ENCODE data around the gene ZNF22. TPM values are rescaled to one million over a fixed set of nuclear protein-coding genes. Genes with fewer than 3 reads are reported as not detected.

Gene ZNF22
- total RNA-seq, 1 experiment from 2014 or later, result 36.9 TPM

DNA sequence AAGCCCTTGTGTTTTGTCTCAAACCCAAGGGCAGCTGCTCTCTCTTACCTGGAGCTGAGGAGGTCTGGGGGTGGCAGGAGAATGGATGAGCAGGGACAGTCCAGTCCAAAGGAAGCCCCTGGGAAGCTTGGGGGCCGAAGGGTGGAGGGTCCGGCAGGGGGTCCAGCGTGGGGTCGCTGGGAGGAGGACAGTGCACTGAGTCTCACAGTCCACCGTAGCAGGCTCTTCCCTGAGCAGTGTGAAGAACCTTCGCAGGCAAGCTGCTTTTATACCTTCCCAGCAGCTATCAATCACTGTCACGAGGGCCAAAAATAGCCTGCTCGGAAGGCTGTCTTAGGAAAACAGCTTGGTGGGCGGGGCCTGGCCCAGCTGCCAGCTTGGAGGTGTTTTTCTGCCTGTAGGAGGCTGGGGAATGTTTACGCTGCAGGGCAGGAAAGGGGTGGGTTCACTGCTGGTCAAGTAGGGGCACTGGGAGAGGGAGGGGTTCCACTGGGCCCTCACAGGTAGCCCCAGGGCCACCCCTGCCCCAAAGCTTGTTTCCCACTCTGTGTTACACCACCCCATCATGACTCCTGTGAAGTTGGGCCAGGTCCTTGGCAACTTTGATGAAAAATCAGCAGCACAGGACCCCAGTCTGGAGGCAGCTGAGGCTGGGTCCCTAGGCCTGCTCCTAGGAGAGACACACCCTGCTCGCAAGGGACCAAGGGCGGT is 22.0 kb upstream of the ZNF22 start, which contains the start of gene DEPP1:
TSS of gene DEPP1 (minus strand) at position 240 of the 711 bp plus-strand sequence. CDS start 779 bp downstream, outside the sequence.
- Histone ChIP-seq H2BK15ac (ENCODE audit: low read depth, low read length) (no peak within 1 kb of the TSS), H2BK12ac (ENCODE audit: insufficient read length, low read depth, low read length) (no peak within 1 kb of the TSS), H2AFZ (ENCODE audit: low read length) (no peak within 1 kb of the TSS), H3K9ac (ENCODE audit: extremely low read depth, insufficient read length, low read length) (no peak within 1 kb of the TSS), H3K4me2 (ENCODE audit: insufficient read depth, insufficient read length, low read length) (no peak within 1 kb of the TSS), H3K23ac (ENCODE audit: insufficient read length, low read depth, low read length) (no peak within 1 kb of the TSS), H3K18ac (ENCODE audit: insufficient read length, low read depth, low read length) (peak within 1 kb of the TSS; percentile 21), H3K79me2 (ENCODE audit: insufficient read depth, low read length) (no peaks in the 10 kb centered on the region), H3K14ac (ENCODE audit: insufficient read depth, low read length) (peak within 1 kb of the TSS; percentile 34; the same call in 1 of the 2 replicates), H2BK20ac (ENCODE audit: low read depth, low read length, poor library complexity, severe bottlenecking) (no peak within 1 kb of the TSS), H3K4me1 (ENCODE audit: insufficient read depth, low read length) (peaks cover 12% of the 10 kb centered on the region), H3K27me3 (ENCODE audit: insufficient read depth, low read length) (no peaks in the 10 kb centered on the region), H3K79me1 (ENCODE audit: insufficient read depth, low read depth, low read length, poor library complexity, severe bottlenecking) (no peaks in the 10 kb centered on the region), H3K4ac (ENCODE audit: low read depth, low read length) (no peak within 1 kb of the TSS), H2BK5ac (ENCODE audit: insufficient read length, low read length) (no peak within 1 kb of the TSS), H2AK5ac (ENCODE audit: insufficient read length, low read length) (no peak within 1 kb of the TSS), H2BK120ac (ENCODE audit: low read depth, low read length, poor library complexity, severe bottlenecking) (no peak within 1 kb of the TSS), H3K56ac (ENCODE audit: insufficient read length, low read depth, low read length) (no peak within 1 kb of the TSS), H4K20me1 (ENCODE audit: control insufficient read depth, insufficient read depth, insufficient read length) (no peaks in the 10 kb centered on the region), H4K8ac (replicated peaks; ENCODE audit: insufficient read length, low read depth, low read length) (no peak within 1 kb of the TSS), H3K9me3 (ENCODE audit: control insufficient read depth, low read depth, low read length) (no peaks in the 10 kb centered on the region), H4K5ac (ENCODE audit: insufficient read length, low read depth, low read length) (no peak within 1 kb of the TSS), H3K27ac (ENCODE audit: insufficient read length, low read depth, low read length) (no peak within 1 kb of the TSS), H3T11ph (ENCODE audit: low read length) (no peak within 1 kb of the TSS), H3K23me2 (ENCODE audit: insufficient read length, low read depth, low read length, poor library complexity, severe bottlenecking) (peaks cover 4% of the 10 kb centered on the region), H4K91ac (ENCODE audit: insufficient read length, low read depth, low read length) (no peak within 1 kb of the TSS)
- Mint-ChIP-seq H3K4me3 (peak within 1 kb of the TSS; percentile 41 to 60), H3K27ac (peak within 1 kb of the TSS; percentile 44 to 77 (median 55); a peak in 3 of 7 replicates), H3K27me3 (ENCODE audit: low read depth) (peaks cover 7% of the 10 kb centered on the region), H3K4me1 (peaks cover 59 to 60% of the 10 kb centered on the region in 2 experiments), H3K9me3 (no peaks in the 10 kb centered on the region), H3K36me3 (ENCODE audit: insufficient read depth in 1 of 3, low read depth in 3 of 3) (peaks cover 0 to 3% (median 0%) of the 10 kb centered on the region in 3 experiments; a peak in 1 of 7 replicates)
- DNase-seq, result peak; percentile 92
- WGBS (ENCODE audit: extremely low coverage, insufficient read length, low lambda C conversion rate), result no CpG with 5 or more reads among the region's 12 CpGs
- TF ChIP-seq CTCF (conservative IDR thresholded peaks at IDR 0.05), result peak; percentile 38; the same call in 2 of the 3 replicates

Measured in H9 (cell line).